Panc1 (cell line): ENCODE measurements around the gene NLN. TPM values are rescaled to one million over a fixed set of nuclear protein-coding genes. Genes with fewer than 3 reads are reported as not detected.

Source experiments
- ATAC-seq: fragments of 200-7000 bp; cut with Tn5 transposase; 2 replicates; pipeline ENCODE4 v1.9.1; 2020; ENCODE audit warnings: mild to moderate bottlenecking, moderate library complexity
- BruUV-seq: library from RNA; stranded (reverse); fragments of 400-500 nt; replicated peaks from 2 replicates; lab custom pipeline; 2021; lab: Mats Ljungman, UMichigan
- CTCF ChIA-PET: fragments of 300-600 bp; sonication (Branson Sonifier 250); formaldehyde crosslinking; loops from one replicate; lab custom pipeline; 2022; ENCODE audit warnings: antibody characterized with exemption; lab: Charles Lee
- POLR2A ChIA-PET: fragments of 300-600 bp; sonication (Branson Sonifier 250); formaldehyde crosslinking; loops from one replicate; lab custom pipeline; 2022; ENCODE audit warnings: antibody characterized with exemption; lab: Charles Lee
- DNase-seq: peaks from one replicate; pipeline ENCODE4 v3.0.0-alpha.2; 2010; ENCODE audit warnings: low read depth, low spot score
- H3K27ac ChIP-seq: 2 replicates; pipeline ENCODE4 v1.5.1; 2011; ENCODE audit warnings: mild to moderate bottlenecking, low read length, inconsistent platforms
- H3K27me3 ChIP-seq: fragments of 200-500 bp; sonication (Bioruptor generic); 2 replicates; pipeline ENCODE4 v1.6.0; 2014; ENCODE audit warnings: low read length, inconsistent platforms; ENCODE audit not compliant: control insufficient read depth, insufficient read depth
- H3K36me3 ChIP-seq: fragments of 200-500 bp; sonication (Bioruptor generic); 2 replicates; pipeline ENCODE4 v1.5.1; 2014; ENCODE audit warnings: inconsistent platforms, mild to moderate bottlenecking, low read length, moderate library complexity; ENCODE audit not compliant: control insufficient read depth, insufficient read depth
- H3K4me1 ChIP-seq: 2 replicates; pipeline ENCODE4 v1.5.1; 2011; ENCODE audit warnings: inconsistent platforms, mild to moderate bottlenecking, low read length, moderate library complexity; ENCODE audit not compliant: control insufficient read depth, insufficient read depth
- H3K4me3 ChIP-seq, 2 experiments: 2 replicates each; pipeline ENCODE4 v1.5.1; 2011 to 2012; ENCODE audit warnings: low read depth in 2 of 2, low read length in 2 of 2, mild to moderate bottlenecking in 2 of 2, inconsistent platforms in 1 of 2, moderate library complexity in 1 of 2
- H3K9me3 ChIP-seq: fragments of 200-500 bp; sonication (Bioruptor generic); 2 replicates; pipeline ENCODE4 v1.5.1; 2014; ENCODE audit warnings: low read depth, mild to moderate bottlenecking, inconsistent platforms, low read length, moderate library complexity; ENCODE audit not compliant: control insufficient read depth, insufficient read depth
- CTCF ChIP-seq: fragments of 450-650 bp; IDR thresholded peaks from 2 replicates; pipeline ENCODE4 v1.5.1; 2017; ENCODE audit warnings: mild to moderate bottlenecking
- POLR2AphosphoS5 ChIP-seq: IDR thresholded peaks from 2 replicates; pipeline ENCODE4 v1.6.1; 2012; ENCODE audit warnings: mild to moderate bottlenecking, low read depth, low read length, moderate library complexity
- REST ChIP-seq, 2 experiments: IDR thresholded peaks; 2 replicates each; pipeline ENCODE4 v1.6.1; 2011 to 2012; ENCODE audit warnings: low read depth in 2 of 2, control low read depth in 1 of 2, low read length in 1 of 2, mild to moderate bottlenecking in 1 of 2, moderate library complexity in 1 of 2; ENCODE audit not compliant: insufficient read depth in 1 of 2
- SIN3A ChIP-seq: IDR thresholded peaks from 2 replicates; pipeline ENCODE4 v1.6.1; 2012; ENCODE audit warnings: low read depth, mild to moderate bottlenecking, low read length, moderate library complexity, borderline replicate concordance; ENCODE audit not compliant: insufficient read depth
- TCF7L2 ChIP-seq: IDR thresholded peaks from 2 replicates; pipeline ENCODE4 v1.6.1; 2011; ENCODE audit warnings: mild to moderate bottlenecking, low read depth, low read length, inconsistent platforms
- in situ Hi-C: cut with HindIII; loops from 2 replicates; pipeline ENCODE4 v1.10.0; 2016; ENCODE audit warnings: low sequenced_read_pairs, low pct_unique_long_range_greater_than_20kb
- intact Hi-C: fragments of 100-400 bp; cut with micrococcal nuclease; formaldehyde crosslinking; loops from one replicate; pipeline ENCODE4 v1.10.0; 2022; ENCODE audit not compliant: unreplicated experiment
- total RNA-seq: library from RNA; stranded (reverse); gene quantifications from one replicate; pipeline ENCODE4 v1.2.1, GENCODE V29; 2021; ENCODE audit not compliant: unreplicated experiment

Gene NLN
- total RNA-seq, 1 experiment from 2014 or later = 51.8 TPM

DNA sequence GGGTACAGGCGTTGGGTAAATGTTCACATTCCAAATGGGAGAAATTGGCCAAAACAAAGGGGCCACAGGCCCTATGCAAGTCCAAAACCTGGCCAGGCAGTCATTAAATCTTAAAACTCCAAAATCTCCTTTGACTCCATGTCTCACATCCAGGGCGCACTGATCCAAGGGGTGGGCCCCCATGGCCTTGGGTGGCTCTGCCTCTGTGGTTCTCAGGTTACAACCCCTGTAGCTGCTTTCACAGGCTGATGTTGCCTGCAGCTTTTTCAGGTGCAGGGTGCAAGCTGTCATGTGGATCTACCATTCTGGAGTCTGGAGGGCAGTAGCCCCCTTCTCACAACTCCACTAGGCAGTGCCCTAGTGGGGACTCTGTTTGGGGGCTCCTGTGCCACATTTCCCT is 44.8 kb downstream of the NLN start:
- no TSS peak for BruUV-seq
- intact Hi-C loops = no loop called here
- ChIA-PET CTCF (no interaction called here), POLR2A (no interaction called here)
- Histone ChIP-seq H3K27me3 (no peaks in the 10 kb centered on the region), H3K4me1 (no peaks in the 10 kb centered on the region), H3K4me3 (no peak overlapping the region), H3K36me3 (0 out of 2 replicates have a peak, but pooled peaks cover 3% of the 10 kb centered on the region), H3K27ac (no peak overlapping the region), H3K9me3 (no peaks in the 10 kb centered on the region)
- TF ChIP-seq REST (IDR thresholded peaks at IDR 0.05; ENCODE audit: insufficient read depth in 1 of 2, low read depth in 2 of 2, low read length in 1 of 2) (no peak), CTCF (no peak), SIN3A (no peak), TCF7L2 (no peak), POLR2AphosphoS5 (no peak)
- ATAC-seq (no peak), DNase-seq (no peak)
- in situ Hi-C loops = no loop called here

GRCh38 chr5:65767565-65767964 is 45.6 kb downstream of the NLN start:
- Histone ChIP-seq H3K4me3 (no peak overlapping the region), H3K36me3 (0 out of 2 replicates have a peak, but pooled peaks cover 3% of the 10 kb centered on the region), H3K4me1 (no peaks in the 10 kb centered on the region), H3K9me3 (no peaks in the 10 kb centered on the region), H3K27ac (no peak overlapping the region), H3K27me3 (no peaks in the 10 kb centered on the region)
- ChIA-PET POLR2A (no interaction called here), CTCF (no interaction called here)
- intact Hi-C loops (no loop called here), in situ Hi-C loops (no loop called here)
- DNase-seq (no peak), ATAC-seq (no peak)
- TF ChIP-seq SIN3A (no peak), POLR2AphosphoS5 (no peak), CTCF (no peak), TCF7L2 (no peak), REST (IDR thresholded peaks at IDR 0.05; ENCODE audit: insufficient read depth in 1 of 2, low read depth in 2 of 2, low read length in 1 of 2) (no peak)
- no TSS peak for BruUV-seq
